SHP77 treated with DMSO at 0.1 percent for 48 hours (cell line): ENCODE measurements around the gene GUCD1.

ENCODE experiments used
- DNase-seq: peaks from one replicate; lab custom pipeline; 2025; lab: John Stamatoyannopoulos, UW

GUCD1 gene

DNA sequence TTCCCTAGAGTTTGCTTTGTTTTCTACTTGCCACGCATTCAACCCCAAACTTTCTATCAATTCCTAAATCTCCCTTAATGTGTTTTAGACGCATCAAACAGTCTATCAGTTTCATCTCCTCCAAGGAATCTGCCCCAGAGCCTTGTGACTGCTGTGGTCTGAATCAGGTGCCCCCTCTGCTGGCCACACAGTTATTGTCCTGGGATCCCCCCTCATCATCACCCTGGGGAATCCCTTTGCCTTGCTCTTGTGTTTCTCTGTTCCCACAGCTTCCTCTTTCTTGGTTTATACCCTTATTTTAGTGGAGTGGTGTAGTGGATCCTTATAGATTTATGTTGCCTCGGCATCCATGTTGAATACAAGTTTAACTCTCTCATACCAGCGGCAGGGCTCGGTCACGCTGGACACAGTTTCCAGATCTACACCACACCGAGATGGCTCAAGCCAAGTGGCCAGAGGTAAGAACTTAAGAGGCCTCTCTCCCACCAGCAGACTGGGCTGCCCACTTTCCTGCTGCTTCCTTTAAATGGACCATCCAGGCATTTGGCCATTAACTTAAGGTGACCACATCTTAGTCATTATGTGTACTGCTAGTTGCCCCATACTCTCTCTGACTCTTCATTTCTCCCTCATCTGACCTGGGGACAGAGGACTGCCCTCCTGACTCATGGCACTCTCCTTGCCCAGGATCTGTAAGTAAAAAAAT, 51.6 kb downstream of the GUCD1 start:
- peak; percentile 8 for DNase-seq

DNA sequence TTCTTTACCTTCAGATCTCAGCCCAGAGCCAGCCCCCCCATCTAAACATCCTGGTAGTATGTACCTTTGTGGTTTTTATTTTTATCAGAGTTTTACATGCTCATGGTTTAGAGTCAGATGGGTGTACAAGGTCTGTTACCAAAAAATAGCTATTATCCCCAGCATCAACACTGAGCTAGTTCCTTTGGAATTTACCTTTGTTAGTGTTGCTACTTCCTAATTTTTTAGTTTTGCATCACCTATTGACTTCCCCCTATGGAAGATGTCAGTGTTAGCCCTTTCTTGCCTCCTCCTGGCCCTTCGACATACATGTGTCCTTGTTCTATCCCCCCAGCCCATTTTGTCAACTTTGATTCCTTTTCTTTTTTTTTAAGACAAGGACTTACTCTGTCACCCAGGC, 52.4 kb downstream of the GUCD1 start:
- DNase-seq: no peak

DNA sequence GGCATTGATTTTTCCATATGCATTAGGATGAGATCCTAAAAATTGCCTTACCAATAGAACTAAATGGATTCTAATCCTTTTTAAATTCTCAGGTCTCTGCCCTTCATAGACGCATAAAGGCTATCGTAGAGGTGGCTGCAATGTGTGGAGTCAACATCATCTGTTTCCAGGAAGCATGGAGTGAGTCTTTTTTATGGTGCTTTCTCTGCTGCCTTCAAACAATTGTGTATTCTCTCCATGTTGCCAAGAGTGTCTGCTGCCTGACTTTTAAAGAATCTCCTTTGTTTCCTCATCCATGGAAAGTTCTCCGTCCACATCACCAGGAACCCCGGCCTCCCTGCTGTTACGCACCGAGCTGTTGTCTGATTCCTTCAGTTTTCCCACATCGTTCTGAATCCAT, 52.9 kb downstream of the GUCD1 start:
- DNase-seq: no peak

DNA sequence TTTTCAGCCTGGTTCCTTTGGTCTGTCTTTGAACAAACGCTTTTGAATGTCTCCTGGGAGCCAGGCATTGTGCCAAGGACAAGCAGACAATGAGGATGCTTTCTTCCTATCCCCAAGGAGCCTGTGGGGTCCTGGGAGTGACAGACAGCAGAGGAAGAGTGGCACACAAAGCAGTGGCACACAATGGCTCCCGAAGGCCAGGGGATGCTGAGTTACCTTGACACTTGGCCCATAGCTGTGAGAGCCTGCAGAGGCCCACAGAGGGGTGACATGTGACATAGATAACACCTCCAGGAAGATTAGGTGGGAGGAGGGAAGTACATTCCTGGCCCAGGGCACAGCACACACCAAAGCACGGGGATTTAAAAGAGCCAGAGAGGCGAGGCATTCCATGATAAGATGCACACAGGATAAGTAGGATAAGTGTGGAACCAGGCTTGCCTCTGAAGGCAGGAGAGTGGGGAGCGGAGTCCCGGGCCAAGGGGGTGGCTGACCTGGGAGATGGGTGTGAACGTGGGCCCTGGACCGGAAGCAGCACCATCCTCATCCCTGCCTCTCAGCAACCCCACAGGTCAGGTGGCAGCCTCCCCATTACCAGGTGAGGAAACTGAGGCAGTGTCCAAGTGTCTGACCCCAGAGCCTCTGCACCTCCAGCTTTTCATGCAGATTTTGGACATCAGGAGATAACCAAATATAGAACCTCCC, 53.5 kb downstream of the GUCD1 start:
- DNase-seq: no peak

DNA sequence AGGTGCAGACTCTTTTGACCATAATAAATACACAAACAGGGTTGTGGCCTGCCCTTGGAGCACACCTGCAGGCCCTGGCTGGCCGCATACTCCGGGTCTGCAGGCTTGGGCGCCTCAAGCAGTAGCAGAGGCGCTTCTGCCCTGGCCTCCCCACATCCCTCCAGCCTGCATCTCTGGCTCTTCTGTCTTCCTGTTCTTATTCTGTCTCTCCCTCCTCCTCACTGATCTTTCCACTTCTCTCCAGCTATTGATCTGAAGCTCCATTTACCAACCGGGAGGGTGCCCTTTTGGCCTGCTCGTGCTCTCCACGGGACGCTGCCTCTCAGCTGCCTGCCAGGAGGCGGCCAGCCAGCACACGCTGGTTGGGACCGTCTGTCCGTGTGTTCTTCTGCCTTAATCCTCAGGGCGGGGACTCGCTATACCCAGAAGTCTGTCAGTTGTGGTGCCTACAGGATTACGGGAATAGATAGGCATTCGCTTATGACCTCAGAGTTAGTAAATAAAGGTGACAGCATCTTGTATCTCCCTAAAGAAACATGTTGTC, 54.6 kb downstream of the GUCD1 start:
- DNase-seq: no peak

DNA sequence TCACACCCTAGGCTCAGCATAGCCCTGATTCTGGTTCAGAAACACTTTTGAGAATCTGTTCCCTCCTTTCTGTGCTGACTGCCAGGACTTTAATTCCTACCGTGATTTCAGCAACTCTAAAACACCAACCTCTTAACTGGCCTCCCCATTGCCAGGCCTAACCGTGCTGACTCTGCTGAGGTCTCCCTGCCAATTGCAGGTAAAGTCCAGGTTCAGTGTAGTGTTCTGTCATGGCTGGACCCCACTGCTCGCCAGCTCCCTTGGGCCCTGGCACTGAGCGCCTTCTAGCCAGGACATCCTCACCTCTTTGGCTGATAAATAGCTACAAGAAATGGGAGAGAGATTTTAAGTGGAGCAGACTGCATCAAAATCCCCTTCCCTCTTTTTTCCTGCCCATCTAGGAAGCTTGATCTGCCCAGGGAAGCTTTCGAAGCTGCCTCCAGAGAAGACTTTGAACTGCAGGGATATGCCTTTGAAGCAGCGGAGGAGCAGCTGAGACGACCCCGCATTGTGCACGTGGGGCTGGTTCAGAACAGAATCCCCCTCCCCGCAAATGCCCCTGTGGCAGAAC, 55.1 kb downstream of the GUCD1 start:
- no peak for DNase-seq

DNA sequence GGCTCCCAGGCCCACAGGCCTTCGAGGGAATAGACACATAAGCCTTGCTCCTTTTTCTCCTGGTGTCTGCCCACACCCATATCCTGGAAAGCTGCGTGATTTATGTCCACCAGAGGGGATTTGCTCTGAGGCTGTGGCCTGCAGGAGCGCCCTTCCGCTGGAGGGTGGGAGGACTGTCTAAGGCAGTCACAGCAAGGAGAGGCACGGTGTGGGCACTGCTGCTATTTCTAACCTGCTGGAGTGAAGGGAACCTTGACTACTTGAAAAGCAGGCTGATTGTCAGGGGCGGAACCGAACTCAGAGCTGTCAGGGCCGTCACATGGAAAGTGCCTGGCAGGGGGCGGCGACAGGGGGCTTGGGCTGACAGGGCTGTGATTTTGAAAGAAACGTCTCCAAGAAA, 56.1 kb downstream of the GUCD1 start:
- DNase-seq: no peak

DNA sequence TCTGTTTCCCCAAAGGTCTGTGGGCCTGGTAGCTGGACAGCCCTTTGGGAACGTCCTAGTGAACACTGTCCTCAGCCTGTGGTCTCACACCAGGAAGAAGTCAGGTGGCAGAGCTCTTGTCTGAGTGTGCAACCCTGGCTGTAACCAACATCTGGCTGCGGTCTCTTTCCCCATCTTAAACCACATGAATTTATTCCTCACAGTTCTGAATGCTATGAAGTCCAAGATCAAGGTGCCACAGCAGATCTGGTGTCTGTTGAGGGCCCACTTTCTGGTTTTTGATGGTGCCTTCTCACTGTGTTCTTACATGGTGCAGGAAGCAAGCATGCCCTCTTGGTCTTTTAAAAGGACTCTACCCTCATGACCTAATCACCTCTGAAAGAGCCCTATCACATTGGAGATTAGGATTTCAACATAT, 57.1 kb downstream of the GUCD1 start:
- no peak for DNase-seq

DNA sequence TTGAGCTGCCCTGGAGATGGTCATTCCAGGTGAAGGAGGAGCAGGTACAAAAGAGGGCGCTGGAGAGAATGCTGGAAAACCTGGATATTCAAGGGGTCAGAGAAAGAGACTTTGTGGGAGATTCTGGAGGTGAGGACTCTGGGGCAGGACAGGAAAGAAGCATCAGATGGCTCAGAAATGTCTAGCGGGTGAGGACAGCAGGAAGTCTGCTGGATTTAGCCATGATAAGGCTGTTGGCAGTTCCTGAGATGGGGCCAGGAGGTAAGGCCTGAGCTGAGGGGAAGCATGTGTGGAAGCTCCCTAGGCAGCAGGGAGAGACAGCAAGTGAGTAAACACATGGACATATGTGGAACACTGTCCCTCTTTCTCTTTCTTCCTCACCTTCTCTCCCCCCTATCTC, 58.3 kb downstream of the GUCD1 start:
- no peak for DNase-seq

DNA sequence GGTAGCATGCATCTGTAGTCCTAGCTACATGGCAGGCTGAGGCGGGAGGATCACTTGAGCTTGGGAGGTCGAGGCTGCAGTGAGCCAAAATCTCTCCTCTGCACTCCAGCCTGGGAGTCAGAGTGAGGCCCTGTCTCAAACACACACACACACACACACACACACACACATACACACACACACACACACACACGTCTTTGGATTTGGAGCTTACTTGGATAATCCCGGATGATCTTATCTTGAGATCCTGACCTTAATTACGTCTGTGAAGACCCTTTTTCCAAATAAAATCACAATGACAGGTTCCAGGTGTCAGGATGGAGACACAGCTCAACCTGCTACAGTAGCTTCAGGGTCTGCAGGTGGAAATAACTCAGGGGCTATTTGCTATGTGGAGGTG, 58.7 kb downstream of the GUCD1 start:
- no peak for DNase-seq

DNA sequence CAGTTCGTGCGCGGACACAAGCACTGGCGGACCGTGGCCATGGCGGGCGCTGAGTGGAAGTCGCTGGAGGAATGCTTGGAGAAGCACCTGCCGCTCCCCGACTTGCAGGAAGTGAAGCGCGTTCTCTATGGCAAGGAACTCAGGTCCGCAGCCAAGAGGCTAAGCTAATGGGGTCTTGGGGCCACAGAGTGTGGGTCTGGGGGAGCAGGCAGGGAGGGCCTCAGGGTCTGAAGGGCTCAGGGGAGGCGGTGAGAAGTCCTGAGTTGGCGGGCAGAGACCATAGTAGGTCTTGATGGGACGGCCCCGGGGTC, 59.6 kb downstream of the GUCD1 start:
- no peak for DNase-seq

DNA sequence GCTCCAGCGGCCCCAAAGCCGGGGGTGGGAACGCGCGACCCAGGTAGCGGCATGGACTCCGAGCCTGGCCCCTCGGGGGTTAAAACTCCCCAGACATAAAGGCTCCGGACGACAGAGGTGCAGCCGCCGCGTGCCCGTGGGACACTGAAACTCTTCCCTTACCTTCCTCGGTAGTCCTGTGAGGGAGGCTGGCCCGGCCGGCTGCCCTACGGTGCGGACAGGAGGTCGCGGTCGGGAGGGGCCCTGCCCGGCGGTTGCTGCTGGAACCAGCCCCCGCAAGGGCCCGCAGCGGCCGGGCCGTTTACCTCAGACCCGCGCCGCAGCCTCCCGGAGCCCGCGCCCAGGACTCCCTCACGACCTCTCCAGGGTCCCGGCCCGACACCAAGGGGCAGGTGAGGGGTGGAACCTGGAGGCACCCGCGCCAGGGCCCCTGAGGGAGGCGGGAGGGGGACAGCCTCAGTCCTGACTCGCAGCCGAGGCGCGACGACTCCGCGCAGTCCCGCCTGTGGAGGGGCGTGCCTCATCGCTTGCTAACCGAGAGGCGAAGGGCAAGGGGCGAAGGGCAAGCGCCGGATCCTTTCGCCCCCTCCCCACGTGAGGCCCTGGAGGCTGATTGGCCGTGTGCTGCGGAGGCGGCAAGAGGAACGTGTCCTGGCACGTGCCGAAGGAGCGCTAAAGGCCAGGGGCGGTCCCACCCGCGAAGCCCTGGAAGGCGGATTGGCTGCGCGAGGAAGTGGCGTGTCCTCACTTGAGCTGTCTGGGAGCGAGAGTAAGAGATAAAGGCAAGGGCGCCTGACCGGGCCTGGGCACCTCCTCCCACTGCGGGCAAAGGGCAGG, 60.2 kb downstream of the GUCD1 start, which contains the start of gene UPB1:
Gene UPB1 (plus strand): TSS at position 805 of the 837 bp plus-strand sequence. CDS start 72 bp downstream, outside the sequence.
- DNase-seq: no peak

DNA sequence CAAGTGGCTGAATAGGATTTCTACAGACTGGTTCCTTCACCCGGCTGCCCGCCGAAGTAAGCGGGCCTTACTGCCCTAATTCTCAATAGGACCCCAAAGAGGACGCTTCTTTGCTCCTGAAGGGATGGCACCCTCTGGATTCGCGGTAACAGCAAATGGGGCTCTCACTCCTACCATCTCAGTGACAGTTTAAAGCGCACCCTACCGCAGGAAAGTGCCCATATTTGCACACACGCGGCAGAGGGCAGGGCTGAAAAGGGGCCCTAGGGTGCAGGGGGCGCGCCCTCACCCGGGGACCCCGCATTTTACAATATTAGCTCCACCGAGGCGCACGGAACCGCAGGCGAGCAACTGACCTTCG, 60.8 kb downstream of the GUCD1 start:
- DNase-seq: no peak

DNA sequence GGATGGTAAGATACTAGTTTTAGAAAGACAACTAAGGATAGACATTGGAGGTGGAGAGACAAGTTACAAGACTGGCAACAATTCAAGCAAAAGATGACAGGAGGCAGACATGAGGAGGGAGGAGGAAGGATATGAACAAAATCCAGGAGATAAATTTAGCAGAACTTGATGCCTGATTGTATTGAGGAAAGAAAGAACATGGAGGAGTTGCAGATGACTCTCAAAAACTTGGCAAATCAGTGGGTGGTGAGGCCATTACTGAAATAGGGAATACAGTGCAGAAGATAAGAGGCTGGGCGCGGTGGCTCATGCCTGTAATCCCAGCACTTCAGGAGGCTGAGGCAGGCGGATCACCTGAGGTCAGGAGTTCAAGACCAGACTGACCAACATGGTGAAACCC, 62.5 kb downstream of the GUCD1 start:
- DNase-seq: no peak
